H1 (cell line): ENCODE measurements around the gene CADPS. TPM values are rescaled to one million over a fixed set of nuclear protein-coding genes. Genes with fewer than 3 reads are reported as not detected.

Experiments
- CHD1 ChIP-seq: IDR thresholded peaks from 2 replicates; pipeline ENCODE4 v1.6.1; 2012; ENCODE audit warnings: low read depth, low read length, improper control_type of control experiment
- EZH2 ChIP-seq: fragments of 200-600 bp; sonication (generic); IDR thresholded peaks from 2 replicates; pipeline ENCODE4 v1.7.1; 2012; ENCODE audit warnings: low read depth, mild to moderate bottlenecking, moderate library complexity, low read length, inconsistent platforms; ENCODE audit not compliant: severe bottlenecking
- GABPA ChIP-seq: IDR thresholded peaks from 2 replicates; pipeline ENCODE4 v1.6.1; 2011; ENCODE audit warnings: mild to moderate bottlenecking, low read length, moderate library complexity, borderline replicate concordance; ENCODE audit not compliant: insufficient read depth
- JUN ChIP-seq: IDR thresholded peaks from 2 replicates; pipeline ENCODE4 v1.6.1; 2011; ENCODE audit warnings: low read depth, mild to moderate bottlenecking, improper control_type of control experiment, low read length
- NRF1 ChIP-seq: IDR thresholded peaks from 2 replicates; pipeline ENCODE4 v1.6.1; 2011; ENCODE audit warnings: mild to moderate bottlenecking, low read depth, low read length, improper control_type of control experiment
- RNF2 ChIP-seq: fragments of 200-900, 300-1000 bp; sonication (generic); IDR thresholded peaks from 2 replicates; pipeline ENCODE4 v1.7.1; 2016; ENCODE audit warnings: borderline replicate concordance, low read depth, mild to moderate bottlenecking, antibody characterized with exemption, low read length; ENCODE audit not compliant: poor library complexity, severe bottlenecking; ENCODE audit errors: missing control alignments
- SP1 ChIP-seq: IDR thresholded peaks from 2 replicates; pipeline ENCODE4 v1.6.1; 2011; ENCODE audit warnings: low read depth, low read length
- TAF7 ChIP-seq: optimal IDR thresholded peaks from 2 replicates; pipeline ENCODE3; 2011; ENCODE audit warnings: low read depth, mild to moderate bottlenecking, inconsistent platforms, low read length, moderate library complexity, borderline replicate concordance
- polyA plus RNA-seq, 7 experiments: library from polyadenylated mRNA; depleted of rRNA in 3 of 7; stranded (reverse) in 5 of 7; unstranded in 2 of 7; fragments of >200 nt in 5 of 7; fragments of 200-250 nt in 2 of 7; gene quantifications; 1 replicate in 5 of 7; 2 replicates in 1 of 7; 4 replicates in 1 of 7; pipeline versions ENCODE4 v1.2.1 to v1.2.3, GENCODE V29; 2011 to 2013; ENCODE audit warnings: missing spikeins in 2 of 7, mixed read lengths in 2 of 7
- total RNA-seq: library from RNA; stranded (reverse); fragmentation: NEBNext Ultra II Directional; extraction: Animal tissue kit (Norgen Biotek cat#: 25700); gene quantifications from 2 replicates; pipeline ENCODE4 v1.2.1, GENCODE V29; 2021
- TF ChIP-seq, protein P1 (sequence below): IDR thresholded peaks from 2 replicates; pipeline ENCODE4 v1.6.1; 2012; ENCODE audit warnings: low read length, inconsistent platforms
- TF ChIP-seq, protein P2 (sequence below): IDR thresholded peaks from 2 replicates; pipeline ENCODE4 v1.6.1; 2012; ENCODE audit warnings: inconsistent platforms

CADPS gene
- total and polyA plus RNA-seq, 2 of the 8 experiments (the other 6 are each of a cell fraction or from before 2014, with no cell fraction given) = 7.1 to 10.2 TPM

DNA sequence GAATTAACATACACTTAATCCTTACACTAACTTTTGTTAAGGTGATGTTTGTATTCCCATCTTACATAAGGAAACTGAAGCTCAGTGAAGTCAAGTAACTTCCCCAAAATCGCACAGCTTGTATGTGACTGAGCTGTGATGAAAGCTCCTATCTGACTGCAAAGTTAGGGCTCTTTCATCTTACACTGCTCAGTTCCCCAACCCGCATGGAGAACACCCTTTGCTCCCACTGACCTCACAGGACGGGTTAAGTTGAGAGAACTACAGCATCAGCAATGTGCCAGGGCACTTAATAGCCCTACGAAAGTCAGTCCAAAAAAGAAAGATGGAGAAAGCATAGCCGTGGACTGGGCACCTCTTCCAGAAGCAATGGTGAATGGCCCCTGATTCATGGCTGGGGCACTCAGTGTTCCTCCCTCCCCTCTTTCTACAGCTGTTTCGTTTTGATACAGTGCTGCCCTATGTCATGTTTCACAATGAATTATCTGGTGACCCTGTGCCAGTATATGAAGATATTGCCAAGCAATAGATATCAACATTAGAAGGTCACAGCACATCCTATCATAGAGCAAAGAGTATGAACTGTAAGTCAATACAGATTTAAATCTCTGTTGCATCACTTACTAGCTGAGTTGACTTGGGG, 38.0 kb downstream of the CADPS start (continued):
- TF ChIP-seq, protein P1, sequence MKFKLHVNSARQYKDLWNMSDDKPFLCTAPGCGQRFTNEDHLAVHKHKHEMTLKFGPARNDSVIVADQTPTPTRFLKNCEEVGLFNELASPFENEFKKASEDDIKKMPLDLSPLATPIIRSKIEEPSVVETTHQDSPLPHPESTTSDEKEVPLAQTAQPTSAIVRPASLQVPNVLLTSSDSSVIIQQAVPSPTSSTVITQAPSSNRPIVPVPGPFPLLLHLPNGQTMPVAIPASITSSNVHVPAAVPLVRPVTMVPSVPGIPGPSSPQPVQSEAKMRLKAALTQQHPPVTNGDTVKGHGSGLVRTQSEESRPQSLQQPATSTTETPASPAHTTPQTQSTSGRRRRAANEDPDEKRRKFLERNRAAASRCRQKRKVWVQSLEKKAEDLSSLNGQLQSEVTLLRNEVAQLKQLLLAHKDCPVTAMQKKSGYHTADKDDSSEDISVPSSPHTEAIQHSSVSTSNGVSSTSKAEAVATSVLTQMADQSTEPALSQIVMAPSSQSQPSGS = no peak
- TF ChIP-seq, protein P2, sequence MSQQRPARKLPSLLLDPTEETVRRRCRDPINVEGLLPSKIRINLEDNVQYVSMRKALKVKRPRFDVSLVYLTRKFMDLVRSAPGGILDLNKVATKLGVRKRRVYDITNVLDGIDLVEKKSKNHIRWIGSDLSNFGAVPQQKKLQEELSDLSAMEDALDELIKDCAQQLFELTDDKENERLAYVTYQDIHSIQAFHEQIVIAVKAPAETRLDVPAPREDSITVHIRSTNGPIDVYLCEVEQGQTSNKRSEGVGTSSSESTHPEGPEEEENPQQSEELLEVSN = no peak
- TF ChIP-seq RNF2 (no peak), GABPA (no peak), JUN (no peak), SP1 (no peak), NRF1 (no peak), EZH2 (no peak), CHD1 (no peak), TAF7 (no peak)
